PC-9 (cell line): ENCODE data around the gene SLC37A4. TPM values are rescaled to one million over a fixed set of nuclear protein-coding genes. Genes with fewer than 3 reads are reported as not detected.
"Not testable (repeated sequence)": the region's sequence is repeated elsewhere in the genome, so short reads cannot be mapped to it uniquely, and the experiment has no call there.

Experiments used
- BruUV-seq: library from RNA; stranded (reverse); fragments of 400-500 nt; replicated peaks from 2 replicates; lab custom pipeline; 2021; lab: Mats Ljungman, UMichigan
- CTCF ChIA-PET: fragments of 300-600 bp; sonication (Branson Sonifier 250); formaldehyde crosslinking; loops from one replicate; lab custom pipeline; 2022; ENCODE audit warnings: antibody characterized with exemption; lab: Charles Lee
- POLR2A ChIA-PET: fragments of 300-600 bp; sonication (Branson Sonifier 250); formaldehyde crosslinking; loops from one replicate; lab custom pipeline; 2022; ENCODE audit warnings: antibody characterized with exemption; ENCODE audit not compliant: unreplicated experiment; lab: Charles Lee
- DNase-seq, 2 experiments: peaks; one replicate each; pipeline versions ENCODE4 v3.0.0 to v3.0.0-alpha.2; 2015 to 2022; ENCODE audit warnings: mixed read lengths in 1 of 2
- H2AFZ ChIP-seq: fragments of 200-600 bp; sonication (generic); 2 replicates; pipeline ENCODE4 v1.8.1; 2017; ENCODE audit warnings: antibody characterized with exemption
- H3F3A ChIP-seq: fragments of 200-600 bp; sonication (generic); 2 replicates; pipeline ENCODE4 v1.8.1; 2017; ENCODE audit warnings: antibody characterized with exemption, mild to moderate bottlenecking, low read depth; ENCODE audit not compliant: insufficient read depth
- H3K27ac ChIP-seq: fragments of 200-600 bp; sonication (generic); 2 replicates; pipeline ENCODE4 v1.6.1; 2016; ENCODE audit warnings: mixed run types
- H3K27me3 ChIP-seq: fragments of 200-600 bp; sonication (generic); 2 replicates; pipeline ENCODE4 v1.6.1; 2016; ENCODE audit warnings: low read depth, mixed run types; ENCODE audit not compliant: insufficient read depth
- H3K36me3 ChIP-seq: fragments of 200-600 bp; sonication (generic); 2 replicates; pipeline ENCODE4 v1.6.1; 2016; ENCODE audit warnings: low read depth, mixed run types
- H3K4me1 ChIP-seq: fragments of 200-600 bp; sonication (generic); replicated peaks from 2 replicates; pipeline ENCODE4 v1.6.1; 2016; ENCODE audit warnings: mixed run types; ENCODE audit not compliant: insufficient read depth
- H3K4me2 ChIP-seq: fragments of 200-600 bp; sonication (generic); 2 replicates; pipeline ENCODE4 v1.6.1; 2017; ENCODE audit warnings: mixed run types
- H3K4me3 ChIP-seq: fragments of 200-600 bp; sonication (generic); 2 replicates; pipeline ENCODE4 v1.6.1; 2016; ENCODE audit warnings: mixed run types
- H3K79me2 ChIP-seq: fragments of 200-600 bp; sonication (generic); 2 replicates; pipeline ENCODE4 v1.6.1; 2017; ENCODE audit warnings: low read depth, mixed run types
- H3K9me2 ChIP-seq: fragments of 200-600 bp; sonication (generic); 2 replicates; pipeline ENCODE4 v1.8.1; 2017; ENCODE audit warnings: mild to moderate bottlenecking; ENCODE audit not compliant: insufficient read depth
- H3K9me3 ChIP-seq: fragments of 200-600 bp; sonication (generic); 2 replicates; pipeline ENCODE4 v1.8.1; 2016; ENCODE audit warnings: low read depth; ENCODE audit not compliant: insufficient read depth
- H4K20me1 ChIP-seq: fragments of 200-600 bp; sonication (generic); 2 replicates; pipeline ENCODE4 v1.8.1; 2017; ENCODE audit not compliant: insufficient read depth
- EZH2 ChIP-seq: fragments of 200-600 bp; sonication (generic); IDR thresholded peaks from 2 replicates; pipeline ENCODE4 v1.8.0; 2017; ENCODE audit warnings: antibody characterized with exemption, low read depth
- intact Hi-C: fragments of 100-400 bp; cut with micrococcal nuclease; formaldehyde crosslinking; loops from one replicate; pipeline ENCODE4 v1.10.0; 2022; ENCODE audit not compliant: unreplicated experiment
- total RNA-seq: library from RNA; stranded (reverse); gene quantifications from 2 replicates; pipeline ENCODE4 v1.2.3, GENCODE V29; 2021
- TF ChIP-seq, protein P1 (sequence below): fragments of 200-600 bp; sonication (generic); conservative IDR thresholded peaks from 2 replicates; pipeline ENCODE4 v1.6.1; 2017; ENCODE audit warnings: mixed run types, antibody characterized with exemption, mild to moderate bottlenecking, moderate library complexity

The SLC37A4 gene
- total RNA-seq, 1 experiment from 2014 or later, result 24.3 TPM

DNA sequence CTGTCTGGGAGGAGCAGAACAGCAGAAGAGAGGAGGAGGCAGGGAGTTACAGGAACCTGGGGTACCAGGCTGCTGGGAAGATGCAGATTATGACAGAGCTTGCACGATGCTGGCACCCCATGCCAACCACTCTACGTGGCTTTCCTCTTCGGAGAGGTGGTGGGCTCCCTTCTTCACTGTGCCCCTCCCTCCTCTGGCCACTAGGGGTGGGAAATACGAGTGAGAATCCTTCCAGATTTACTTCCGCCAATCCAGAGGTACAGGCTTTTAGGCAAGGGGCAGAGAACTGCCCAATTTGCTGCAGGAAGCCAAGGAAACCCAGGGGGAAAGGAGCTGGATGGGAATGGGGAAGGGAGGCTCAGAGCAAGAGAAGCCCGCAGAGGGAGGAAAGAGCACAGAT lies 14.0 kb upstream of the SLC37A4 start:
- Histone ChIP-seq H3K27me3 (no peaks in the 10 kb centered on the region), H3K9me2 (no peaks in the 10 kb centered on the region), H2AFZ (no peak overlapping the region), H3K4me3 (no peak overlapping the region), H3K27ac (no peak overlapping the region), H3K4me2 (no peak overlapping the region), H3K36me3 (peaks cover 20% of the 10 kb centered on the region; the same call in 1 of the 2 replicates), H3K4me1 (no peaks in the 10 kb centered on the region), H3K79me2 (no peaks in the 10 kb centered on the region), H4K20me1 (no peaks in the 10 kb centered on the region), H3K9me3 (no peaks in the 10 kb centered on the region), H3F3A (peaks cover 26% of the 10 kb centered on the region; the same call in 1 of the 2 replicates)
- intact Hi-C loops, result no loop called here
- ChIA-PET POLR2A (interaction anchor here (0.6 to 0.7 kb wide), 2 partner anchors 62 to 366 kb away, joined by 6 to 11 read pairs; no protein-coding TSS in a partner anchor), CTCF (interaction anchor here (0.6 kb wide), 2 partner anchors 11 to 271 kb away, joined by 7 to 8 read pairs; no protein-coding TSS in a partner anchor)
- TF ChIP-seq EZH2, result no peak
- TF ChIP-seq, protein P1, sequence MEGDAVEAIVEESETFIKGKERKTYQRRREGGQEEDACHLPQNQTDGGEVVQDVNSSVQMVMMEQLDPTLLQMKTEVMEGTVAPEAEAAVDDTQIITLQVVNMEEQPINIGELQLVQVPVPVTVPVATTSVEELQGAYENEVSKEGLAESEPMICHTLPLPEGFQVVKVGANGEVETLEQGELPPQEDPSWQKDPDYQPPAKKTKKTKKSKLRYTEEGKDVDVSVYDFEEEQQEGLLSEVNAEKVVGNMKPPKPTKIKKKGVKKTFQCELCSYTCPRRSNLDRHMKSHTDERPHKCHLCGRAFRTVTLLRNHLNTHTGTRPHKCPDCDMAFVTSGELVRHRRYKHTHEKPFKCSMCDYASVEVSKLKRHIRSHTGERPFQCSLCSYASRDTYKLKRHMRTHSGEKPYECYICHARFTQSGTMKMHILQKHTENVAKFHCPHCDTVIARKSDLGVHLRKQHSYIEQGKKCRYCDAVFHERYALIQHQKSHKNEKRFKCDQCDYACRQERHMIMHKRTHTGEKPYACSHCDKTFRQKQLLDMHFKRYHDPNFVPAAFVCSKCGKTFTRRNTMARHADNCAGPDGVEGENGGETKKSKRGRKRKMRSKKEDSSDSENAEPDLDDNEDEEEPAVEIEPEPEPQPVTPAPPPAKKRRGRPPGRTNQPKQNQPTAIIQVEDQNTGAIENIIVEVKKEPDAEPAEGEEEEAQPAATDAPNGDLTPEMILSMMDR, result peak; percentile 47
- DNase-seq, result peak in 1 of 2 experiments; percentile 21
- no TSS peak for BruUV-seq

DNA sequence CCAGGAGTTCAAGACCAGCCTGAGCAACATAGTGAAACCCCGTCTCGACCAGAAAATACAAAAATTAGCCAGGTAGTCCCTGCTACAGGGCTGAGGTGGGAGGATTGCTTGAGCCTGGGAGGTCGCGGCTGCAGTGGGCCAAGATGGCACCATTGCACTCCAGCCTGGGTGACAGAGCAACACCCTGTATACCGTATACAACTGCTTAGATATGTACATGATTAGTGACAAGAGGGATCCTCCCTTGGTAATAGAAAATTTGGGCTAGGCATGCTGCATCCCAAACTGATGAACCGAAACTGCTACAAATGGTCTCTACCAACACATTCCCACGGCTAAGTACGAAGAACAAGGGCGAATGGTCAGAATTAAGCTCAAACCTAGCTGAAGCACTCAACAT lies 12.2 kb upstream of the SLC37A4 start:
- DNase-seq, result peak in 1 of 2 experiments; percentile 26
- no peaks in the 10 kb centered on the region for H4K20me1 ChIP-seq
- BruUV-seq, result no TSS peak
- no peaks in the 10 kb centered on the region for H3K79me2 ChIP-seq
- intact Hi-C loops, result no loop called here
- no peaks in the 10 kb centered on the region for H3K9me2 ChIP-seq
- H3K27ac ChIP-seq, result no peak overlapping the region
- no peaks in the 10 kb centered on the region for H3K9me3 ChIP-seq
- ChIA-PET CTCF (interaction anchor here (0.6 kb wide), 1 partner anchor 332 kb away, joined by 3 read pairs; no protein-coding TSS in a partner anchor), POLR2A (interaction anchor here (0.6 kb wide), 1 partner anchor 164 kb away, joined by 5 read pairs; no protein-coding TSS in a partner anchor)
- no peaks in the 10 kb centered on the region for H3K4me1 ChIP-seq
- H3K27me3 ChIP-seq, result no peaks in the 10 kb centered on the region
- no peak overlapping the region for H3K4me3 ChIP-seq
- no peak overlapping the region for H3K4me2 ChIP-seq
- 0 out of 2 replicates have a peak, but pooled peaks cover 7% of the 10 kb centered on the region for H3K36me3 ChIP-seq
- TF ChIP-seq EZH2, result no peak
- TF ChIP-seq, protein P1, result no peak
- peaks cover 26% of the 10 kb centered on the region for H3F3A ChIP-seq
- H2AFZ ChIP-seq, result no peak overlapping the region

DNA sequence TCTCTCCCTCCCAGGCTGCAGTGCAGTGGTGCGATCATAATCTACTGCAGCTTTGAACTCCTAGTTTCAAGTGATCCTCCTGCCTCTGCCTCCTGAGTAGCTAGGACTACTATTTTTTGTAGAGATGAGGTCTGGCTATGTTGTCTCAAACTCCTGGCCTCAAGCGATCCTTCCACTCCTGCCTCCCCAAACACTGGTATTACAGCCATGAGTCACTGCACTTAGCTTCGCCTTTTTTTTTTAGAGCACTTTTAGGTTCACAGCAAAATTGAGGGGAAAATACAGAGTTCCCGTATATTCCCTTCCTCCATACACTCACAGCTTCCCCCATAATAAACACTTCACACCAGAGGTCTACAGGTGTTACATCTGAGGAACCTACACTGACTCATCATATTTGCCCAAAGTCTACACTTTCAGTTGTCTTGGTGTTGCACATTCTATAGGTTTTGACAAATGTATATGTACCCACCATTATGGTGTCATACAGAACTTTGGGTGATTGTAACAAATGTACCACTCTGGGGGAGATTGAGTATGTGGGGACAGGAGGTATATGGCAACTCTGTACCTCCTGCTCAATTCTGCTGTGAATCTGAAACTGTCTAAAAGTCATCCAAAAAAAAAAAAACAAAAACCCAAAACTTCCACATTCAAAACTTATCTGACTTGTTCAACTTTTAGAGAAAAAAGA lies 11.3 kb upstream of the SLC37A4 start:
- H2AFZ ChIP-seq, result no peak overlapping the region

DNA sequence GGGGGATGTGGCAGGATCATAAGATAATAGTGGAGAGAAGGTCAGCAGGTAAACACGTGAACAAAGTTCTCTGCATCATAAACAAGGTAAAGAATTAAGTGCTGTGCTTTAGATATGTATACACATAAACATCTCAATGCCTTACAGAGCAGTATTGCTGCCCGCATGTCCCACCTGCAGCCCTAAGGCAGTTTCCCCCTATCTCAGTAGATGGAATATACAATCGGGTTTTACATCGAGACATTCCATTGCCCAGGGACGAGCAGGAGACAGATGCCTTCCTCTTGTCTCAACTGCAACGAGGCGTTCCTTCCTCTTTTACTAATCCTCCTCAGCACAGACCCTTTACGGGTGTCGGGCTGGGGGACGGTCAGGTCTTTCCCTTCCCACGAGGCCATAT lies 8.8 kb upstream of the SLC37A4 start:
- H3K36me3 ChIP-seq, H3K27me3 ChIP-seq, H3K9me2 ChIP-seq, POLR2A ChIA-PET, intact Hi-C loops, DNase-seq, H3K79me2 ChIP-seq, BruUV-seq, H4K20me1 ChIP-seq, CTCF ChIA-PET, H3K4me1 ChIP-seq, H3K4me2 ChIP-seq, H3K27ac ChIP-seq, H3K4me3 ChIP-seq, H2AFZ ChIP-seq, H3K9me3 ChIP-seq: not testable (repeated sequence)
- H3F3A ChIP-seq, result peaks cover 25% of the 10 kb centered on the region

More for the DNA sequence above, 11.3 kb upstream of the SLC37A4 start:
- no peaks in the 10 kb centered on the region for H3K9me2 ChIP-seq
- no peaks in the 10 kb centered on the region for H3K36me3 ChIP-seq
- no peaks in the 10 kb centered on the region for H3K79me2 ChIP-seq
- peak in 1 of 2 experiments; percentile 35 for DNase-seq
- ChIA-PET CTCF (interaction anchor here (0.6 to 0.7 kb wide), 2 partner anchors 333 to 964 kb away, joined by 3 to 15 read pairs; no protein-coding TSS in a partner anchor), POLR2A (no interaction called here)
- intact Hi-C loops, result no loop called here
- H3K27ac ChIP-seq, result no peak overlapping the region
- H3K9me3 ChIP-seq, result no peaks in the 10 kb centered on the region
- no peaks in the 10 kb centered on the region for H4K20me1 ChIP-seq
- H3F3A ChIP-seq, result peaks cover 26% of the 10 kb centered on the region
- no peaks in the 10 kb centered on the region for H3K4me1 ChIP-seq
- TF ChIP-seq EZH2, result no peak
- TF ChIP-seq, protein P1, result no peak
- H3K27me3 ChIP-seq, result no peaks in the 10 kb centered on the region
- no peak overlapping the region for H3K4me3 ChIP-seq
- no peak overlapping the region for H3K4me2 ChIP-seq
- BruUV-seq, result no TSS peak
